HT1080 (cell line): ENCODE results near the gene ZNF766. TPM values are rescaled to one million over a fixed set of nuclear protein-coding genes. Genes with fewer than 3 reads are reported as not detected.
A peak's percentile ranks its signal among the peaks of the same experiment; 100 is the strongest.

Experiments
- DNase-seq: peaks from one replicate; pipeline ENCODE4 v3.0.0-alpha.2; 2015; ENCODE audit warnings: low read depth
- polyA plus RNA-seq, 2 experiments: library from polyadenylated mRNA; depleted of rRNA; stranded (reverse); fragments of >200 nt; gene quantifications; 2 replicates each; pipeline ENCODE4 v1.2.3, GENCODE V29; 2015
- total RNA-seq: library from RNA; depleted of rRNA; stranded (reverse); fragments of >200 nt; shearing (Covaris generic); gene quantifications from 2 replicates; pipeline ENCODE4 v1.2.3, GENCODE V29; 2014; rRNA removed

ZNF766 gene
- total RNA-seq = 8.8 and 8.9 TPM in 2 replicates
- 6.0 and 6.2 TPM in 2 replicates for polyA plus RNA-seq (2015; cell fraction: cytosol; rRNA removed)
- polyA plus RNA-seq (2015; cell fraction: nucleus; rRNA removed) = 8.9 and 9.5 TPM in 2 replicates

- peak; percentile 91 for DNase-seq
These were observed at the start of gene ZNF766 for GRCh38 chr19:52269338-52270261. TSS of gene ZNF766 (plus strand) at chr19:52269587. CDS start at chr19:52269614, 27 bp downstream.

- DNase-seq = no peak
These were observed 49.8 kb upstream of the ZNF766 start for GRCh38 chr19:52219611-52220010.

GRCh38 chr19:52221031-52221430, 48.4 kb upstream of the ZNF766 start:
- no peak for DNase-seq

- peak; percentile 5 for DNase-seq
These were observed 47.5 kb upstream of the ZNF766 start for GRCh38 chr19:52221831-52222375.

- no peak for DNase-seq
These were observed 45.2 kb upstream of the ZNF766 start for GRCh38 chr19:52224211-52224610.

- DNase-seq = no peak
These were observed 42.7 kb upstream of the ZNF766 start for GRCh38 chr19:52226652-52227051.

GRCh38 chr19:52227196-52227940, 42.0 kb upstream of the ZNF766 start:
- no peak for DNase-seq

GRCh38 chr19:52227980-52228379, 41.4 kb upstream of the ZNF766 start:
- no peak for DNase-seq

GRCh38 chr19:52229524-52229923, 39.9 kb upstream of the ZNF766 start:
- no peak for DNase-seq

- no peak for DNase-seq
These were observed 38.7 kb upstream of the ZNF766 start for GRCh38 chr19:52230685-52231084.

- DNase-seq = no peak
These were observed 38.1 kb upstream of the ZNF766 start for GRCh38 chr19:52231154-52231910.

GRCh38 chr19:52234406-52234805, 35.0 kb upstream of the ZNF766 start:
- DNase-seq = no peak

- DNase-seq = no peak
These were observed 32.2 kb upstream of the ZNF766 start for GRCh38 chr19:52237197-52237596.

GRCh38 chr19:52237771-52238400, 31.5 kb upstream of the ZNF766 start:
- DNase-seq = peak; percentile 53

GRCh38 chr19:52244021-52244420, 25.4 kb upstream of the ZNF766 start:
- DNase-seq = no peak

- DNase-seq = no peak
These were observed 21.1 kb upstream of the ZNF766 start for GRCh38 chr19:52248241-52248640.

GRCh38 chr19:52258426-52258825, 11.0 kb upstream of the ZNF766 start:
- no peak for DNase-seq

- DNase-seq = peak; percentile 8
These were observed 3.8 kb upstream of the ZNF766 start for GRCh38 chr19:52265556-52265955.

GRCh38 chr19:52270266-52270885, 989 bp downstream of the ZNF766 start:
- DNase-seq = peak; percentile 4

- DNase-seq = no peak
These were observed 3.9 kb downstream of the ZNF766 start for GRCh38 chr19:52273301-52273700.
